ENCODE data around the gene OR1M1. TPM values are rescaled to one million over a fixed set of nuclear protein-coding genes. Genes with fewer than 3 reads are reported as not detected.
"Not testable (repeated sequence)": the region's sequence is repeated elsewhere in the genome, so short reads cannot be mapped to it uniquely, and the experiment has no call there.

OR1M1 gene
- polyA plus RNA-seq, 1 experiment: not detected

DNA sequence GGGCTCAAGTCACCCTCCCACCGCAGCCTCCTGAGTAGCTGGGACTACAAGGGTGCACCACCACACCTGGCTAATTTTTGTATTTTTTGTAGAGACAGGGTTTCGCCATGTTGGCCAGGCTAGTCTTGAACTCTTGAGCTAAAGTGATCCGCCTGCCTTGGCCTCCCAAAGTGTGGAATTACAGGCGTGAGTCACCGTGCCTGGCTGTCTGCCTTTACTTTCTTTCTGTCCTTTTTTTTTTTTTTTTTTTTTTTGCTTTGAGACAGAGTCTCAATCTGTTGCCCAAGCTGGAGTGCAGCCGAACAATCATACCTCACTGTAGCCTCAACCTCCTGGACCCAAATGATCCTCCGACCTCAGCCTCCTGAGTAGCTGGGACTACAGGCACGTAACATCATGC, 25.0 kb upstream of the OR1M1 start:
- TF ChIP-seq CTCF (IDR thresholded peaks at IDR 0.05; ENCODE audit: low read depth, low read length): no peak
- H3K27me3 ChIP-seq (ENCODE audit: control insufficient read depth, insufficient read depth, low read length): no peaks in the 10 kb centered on the region
- no peak overlapping the region for H3K4me3 ChIP-seq (ENCODE audit: low read depth, low read length)
- no peak overlapping the region for H3K27ac ChIP-seq (ENCODE audit: low read depth, low read length)
- ChIA-PET POLR2A (no interaction called here), CTCF (no interaction called here)
- peaks cover 81% of the 10 kb centered on the region for H3K9me3 ChIP-seq (ENCODE audit: control insufficient read depth, insufficient read depth, low read length)
- DNase-seq (ENCODE audit: low read depth, low spot score): no peak

DNA sequence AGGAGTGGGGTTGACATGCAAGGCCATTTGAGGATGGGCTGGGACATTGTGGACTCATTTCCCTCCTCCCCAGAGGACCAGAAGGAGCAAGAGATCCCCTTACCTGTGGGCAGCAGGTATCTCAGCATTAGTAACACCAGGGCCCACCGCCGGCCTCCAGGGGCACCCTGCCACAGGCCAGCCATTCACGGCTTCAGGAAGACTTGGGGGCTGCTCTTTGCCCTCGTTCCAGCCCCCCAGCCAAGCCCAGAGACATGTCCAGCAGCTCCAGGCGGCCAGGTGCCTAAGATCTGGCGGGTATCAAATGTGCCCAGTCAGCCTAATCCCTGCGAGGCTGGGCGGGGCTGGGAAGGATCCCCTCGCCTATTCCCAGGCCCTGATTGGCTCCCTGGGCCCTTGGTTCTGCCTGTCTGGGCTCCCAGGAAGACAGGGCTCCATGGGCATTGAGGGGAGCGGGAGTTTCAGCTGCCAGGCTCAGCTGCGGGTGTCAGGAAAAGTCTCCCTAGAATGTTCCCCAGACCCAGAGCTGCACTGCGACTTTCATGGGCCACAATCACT, 21.3 kb upstream of the OR1M1 start:
- CTCF ChIA-PET: no interaction called here
- H3K4me3 ChIP-seq (ENCODE audit: low read depth, low read length): no peak overlapping the region
- DNase-seq (ENCODE audit: low read depth, low spot score): no peak
- H3K27me3 ChIP-seq (ENCODE audit: control insufficient read depth, insufficient read depth, low read length): no peaks in the 10 kb centered on the region
- H3K9me3 ChIP-seq (ENCODE audit: control insufficient read depth, insufficient read depth, low read length): peaks cover 76% of the 10 kb centered on the region
- no peak overlapping the region for H3K27ac ChIP-seq (ENCODE audit: low read depth, low read length)
- POLR2A ChIA-PET: no interaction called here
- TF ChIP-seq CTCF (IDR thresholded peaks at IDR 0.05; ENCODE audit: low read depth, low read length): no peak

- ChIA-PET POLR2A (no interaction called here), CTCF (interaction anchor here (0.6 kb wide), 1 partner anchor 489 kb away, joined by 3 read pairs; no protein-coding TSS in a partner anchor)
- H3K27me3 ChIP-seq (ENCODE audit: control insufficient read depth, insufficient read depth, low read length): no peaks in the 10 kb centered on the region
- H3K27ac ChIP-seq (ENCODE audit: low read depth, low read length): no peak overlapping the region
- no peak for TF ChIP-seq CTCF (IDR thresholded peaks at IDR 0.05; ENCODE audit: low read depth, low read length)
- H3K9me3 ChIP-seq (ENCODE audit: control insufficient read depth, insufficient read depth, low read length): peaks cover 56% of the 10 kb centered on the region
- DNase-seq (ENCODE audit: low read depth, low spot score): no peak
- no peak overlapping the region for H3K4me3 ChIP-seq (ENCODE audit: low read depth, low read length)
These were observed 16.8 kb upstream of the OR1M1 start for GRCh38 chr19:9070066-9070465.

- H3K9me3 ChIP-seq (ENCODE audit: control insufficient read depth, insufficient read depth, low read length): peaks cover 55% of the 10 kb centered on the region
- POLR2A ChIA-PET, CTCF ChIA-PET: not testable (repeated sequence)
These were observed 15.1 kb upstream of the OR1M1 start for GRCh38 chr19:9071720-9072119.

GRCh38 chr19:9073806-9074205, 13.1 kb upstream of the OR1M1 start:
- Histone ChIP-seq H3K9me3 (ENCODE audit: control insufficient read depth, insufficient read depth, low read length) (peaks cover 53% of the 10 kb centered on the region), H3K27ac (ENCODE audit: low read depth, low read length) (no peak overlapping the region), H3K27me3 (ENCODE audit: control insufficient read depth, insufficient read depth, low read length) (no peaks in the 10 kb centered on the region), H3K4me3 (ENCODE audit: low read depth, low read length) (no peak overlapping the region)
- ChIA-PET POLR2A (no interaction called here), CTCF (interaction anchor here (0.5 kb wide), 1 partner anchor 127 kb away, joined by 3 read pairs; no protein-coding TSS in a partner anchor)
- DNase-seq (ENCODE audit: low read depth, low spot score): no peak
- no peak for TF ChIP-seq CTCF (IDR thresholded peaks at IDR 0.05; ENCODE audit: low read depth, low read length)

More at GRCh38 chr19:9071720-9072119, 15.1 kb upstream of the OR1M1 start:
- H3K27ac ChIP-seq (ENCODE audit: low read depth, low read length); DNase-seq (ENCODE audit: low read depth, low spot score); H3K27me3 ChIP-seq (ENCODE audit: control insufficient read depth, insufficient read depth, low read length); H3K4me3 ChIP-seq (ENCODE audit: low read depth, low read length): not testable (repeated sequence)

Data from AG04450 (cell line).